HepG2 (cell line): Measurements from ENCODE around the gene ZNF804B. TPM values are rescaled to one million over a fixed set of nuclear protein-coding genes. Genes with fewer than 3 reads are reported as not detected.

Source experiments
- ATAC-seq: fragments of 200-7000 bp; cut with Tn5 transposase; 3 replicates; pipeline ENCODE4 v1.9.1; 2020; ENCODE audit warnings: mild to moderate bottlenecking, moderate library complexity
- BruUV-seq: library from RNA; stranded (reverse); fragments of 400-500 nt; replicated peaks from 2 replicates; lab custom pipeline; 2021; lab: Mats Ljungman, UMichigan
- CTCF ChIA-PET: fragments of 300-600 bp; formaldehyde crosslinking; extraction: SDS; loops from one replicate; lab custom pipeline; 2021; ENCODE audit warnings: low total read pairs, inconsistent platforms, low intra/inter-chr PET ratio; lab: Yijun Ruan, JAX
- POLR2A ChIA-PET: fragments of 350-600 bp; sonication (Branson Sonifier 250); formaldehyde crosslinking; loops from one replicate; lab custom pipeline; 2020; ENCODE audit warnings: antibody characterized with exemption, inconsistent platforms; lab: Yijun Ruan, JAX
- DNase-seq: peaks from one replicate; pipeline ENCODE4 v3.0.0-alpha.2; 2015; ENCODE audit warnings: low spot score
- FAIRE-seq: peaks from 3 replicates; lab custom pipeline; 2011; peaks lifted over from hg19 to GRCh38; lab: Jason Lieb, UNC
- H2AFZ ChIP-seq: one replicate; pipeline ENCODE4 v1.6.1; 2011; ENCODE audit warnings: low read length, inconsistent platforms
- H3K27ac ChIP-seq: fragments of 300-600 bp; 3 replicates; pipeline ENCODE4 v1.8.0; 2011; ENCODE audit warnings: mixed run types, mild to moderate bottlenecking, mixed read lengths, low read length, inconsistent platforms; ENCODE audit not compliant: insufficient read depth; ENCODE audit errors: extremely low read length
- H3K27me3 ChIP-seq, 2 experiments: fragments of 200-600 bp in 1 of 2; 2 replicates in 1 of 2; 3 replicates in 1 of 2; pipeline versions ENCODE4 v1.6.0 to v1.8.0; 2011; ENCODE audit warnings: low read length in 2 of 2, mild to moderate bottlenecking in 2 of 2, moderate library complexity in 2 of 2, inconsistent platforms in 1 of 2; ENCODE audit not compliant: insufficient read depth in 2 of 2, control insufficient read depth in 1 of 2
- H3K36me3 ChIP-seq, 2 experiments: fragments of 200-600 bp in 1 of 2; replicated peaks in 1 of 2; 2 replicates in 1 of 2; 3 replicates in 1 of 2; pipeline versions ENCODE4 v1.5.1 to v1.8.0; 2011; ENCODE audit warnings: low read length in 2 of 2, inconsistent platforms in 1 of 2; ENCODE audit not compliant: insufficient read depth in 2 of 2, control insufficient read depth in 1 of 2
- H3K4me1 ChIP-seq: 2 replicates; pipeline ENCODE4 v1.5.1; 2012; ENCODE audit warnings: low read length, inconsistent platforms; ENCODE audit not compliant: insufficient read depth
- H3K4me2 ChIP-seq: 2 replicates; pipeline ENCODE4 v1.6.0; 2011; ENCODE audit warnings: low read depth, low read length, inconsistent platforms
- H3K4me3 ChIP-seq, 3 experiments: fragments of 200-600 bp in 1 of 3; sonication (generic), shearing (Covaris generic) in 1 of 3; replicated peaks in 1 of 3; 2 replicates each; pipeline ENCODE4 v1.5.1; 2011 to 2016; ENCODE audit warnings: low read length in 3 of 3, inconsistent platforms in 2 of 3, low read depth in 2 of 3, mild to moderate bottlenecking in 2 of 3, control low read depth in 1 of 3, mixed read lengths in 1 of 3; ENCODE audit not compliant: insufficient read depth in 1 of 3
- H3K79me2 ChIP-seq: one replicate; pipeline ENCODE4 v1.6.1; 2011; ENCODE audit warnings: low read length, inconsistent platforms; ENCODE audit not compliant: insufficient read depth
- H3K9ac ChIP-seq: 2 replicates; pipeline ENCODE4 v1.6.0; 2011; ENCODE audit warnings: mild to moderate bottlenecking, low read depth, low read length, inconsistent platforms; ENCODE audit not compliant: insufficient read depth
- H3K9me3 ChIP-seq: 2 replicates; pipeline ENCODE4 v1.5.1; 2012; ENCODE audit warnings: mild to moderate bottlenecking, low read length
- H4K20me1 ChIP-seq: 2 replicates; pipeline ENCODE4 v1.6.0; 2011; ENCODE audit warnings: inconsistent platforms, mild to moderate bottlenecking, low read length, moderate library complexity; ENCODE audit not compliant: insufficient read depth
- BCL6 ChIP-seq: IDR thresholded peaks from 2 replicates; pipeline ENCODE4 v1.6.1; 2016; ENCODE audit warnings: missing genetic modification reagents, missing compliant biosample characterization
- KLF15 ChIP-seq: sonication (generic); formaldehyde crosslinking; IDR thresholded peaks from 2 replicates; pipeline ENCODE4 v1.8.1; 2023; ENCODE audit warnings: borderline replicate concordance, mild to moderate bottlenecking, inconsistent platforms, missing genetic modification reagents, mixed read lengths
- MATR3 ChIP-seq: sonication (generic); formaldehyde crosslinking; IDR thresholded peaks from 2 replicates; pipeline ENCODE4 v1.4.0; 2020; ENCODE audit warnings: missing genetic modification reagents
- MBNL3 ChIP-seq: fragments of 250-450 bp; sonication (Bioruptor Pico); conservative IDR thresholded peaks from 2 replicates; pipeline ENCODE4 v1.8.0; 2022; ENCODE audit warnings: mild to moderate bottlenecking, inconsistent platforms
- THAP9 ChIP-seq: sonication (generic); formaldehyde crosslinking; IDR thresholded peaks from 2 replicates; pipeline ENCODE4; 2020; ENCODE audit warnings: missing genetic modification reagents, mild to moderate bottlenecking, borderline replicate concordance
- TSC22D2 ChIP-seq: sonication (generic); formaldehyde crosslinking; IDR thresholded peaks from 2 replicates; pipeline ENCODE4 v1.5.1; 2020; ENCODE audit warnings: missing genetic modification reagents, mild to moderate bottlenecking, borderline replicate concordance
- ZMYM3 ChIP-seq: sonication (generic); formaldehyde crosslinking; IDR thresholded peaks from 2 replicates; pipeline ENCODE4 v1.5.1; 2020; ENCODE audit warnings: mild to moderate bottlenecking, missing genetic modification reagents
- ZNF691 ChIP-seq: sonication (generic); formaldehyde crosslinking; IDR thresholded peaks from 2 replicates; pipeline ENCODE4 v1.4.0; 2020; ENCODE audit warnings: missing genetic modification reagents, low read depth, mild to moderate bottlenecking, borderline replicate concordance
- ZNF75D ChIP-seq: sonication (generic); formaldehyde crosslinking; IDR thresholded peaks from 2 replicates; pipeline ENCODE4 v1.8.1; 2023; ENCODE audit warnings: missing genetic modification reagents, mild to moderate bottlenecking, borderline replicate concordance
- WGBS: methylation state at CpG from one replicate; pipeline ENCODE4 v1.1.6; 2017; ENCODE audit warnings: low lambda C conversion rate; 5-methylcytosine and 5-hydroxymethylcytosine counted together
- in situ Hi-C: cut with HindIII; loops from 2 replicates; pipeline ENCODE4 v1.10.0; 2017; ENCODE audit warnings: low pct_unique_long_range_greater_than_20kb; ENCODE audit not compliant: extremely low pct_ligation_motif_present
- intact Hi-C: fragments of 100-400 bp; cut with micrococcal nuclease; formaldehyde crosslinking; loops from one replicate; pipeline ENCODE4 v1.10.0; 2022; ENCODE audit not compliant: unreplicated experiment
- polyA plus RNA-seq, 8 experiments: library from polyadenylated mRNA; depleted of rRNA in 3 of 8; stranded (reverse) in 7 of 8; unstranded in 1 of 8; fragments of >200 nt; fragmentation: Illumina TruSeq in 4 of 8; extraction: Trizol in 4 of 8; gene quantifications; 2 replicates each; pipeline versions ENCODE4 v1.2.1 to v1.2.3, GENCODE V29; 2011 to 2016; ENCODE audit warnings: low read depth in 4 of 8, missing spikeins in 1 of 8, mixed read lengths in 1 of 8; ENCODE audit not compliant: insufficient read depth in 1 of 8
- total RNA-seq, 5 experiments: library from RNA; depleted of rRNA; stranded (reverse); fragments of >200 nt; fragmentation: Illumina TruSeq; extraction: Trizol; gene quantifications; 2 replicates each; pipeline ENCODE4 v1.2.3, GENCODE V29; 2016; ENCODE audit warnings: low read depth in 1 of 5

The ZNF804B gene
- total and polyA plus RNA-seq, 2 of the 13 experiments (the other 11 are each of a cell fraction or from before 2014, with no cell fraction given) = not detected

DNA sequence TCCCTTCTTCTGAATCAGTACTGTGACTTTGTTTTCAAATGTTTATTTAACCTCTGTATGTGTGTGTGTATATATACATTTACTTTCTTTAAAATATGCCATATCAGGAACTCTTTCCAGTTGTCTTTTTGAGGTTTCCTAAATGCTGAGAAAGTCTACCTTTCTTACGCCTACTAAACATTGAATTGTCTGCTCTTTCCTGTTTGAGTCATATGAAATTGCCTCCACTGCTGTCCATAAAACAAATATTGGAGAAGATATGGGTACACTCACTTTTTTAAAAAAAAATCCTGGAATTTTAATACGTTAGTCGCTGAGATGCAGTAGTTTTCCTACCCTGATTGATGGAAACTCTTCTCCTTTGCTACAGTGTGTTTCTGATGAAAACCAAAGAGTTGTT lies 334.8 kb downstream of the ZNF804B start:
- ChIA-PET POLR2A (no interaction called here), CTCF (no interaction called here)
- BruUV-seq = no TSS peak
- Histone ChIP-seq H2AFZ (no peak overlapping the region), H3K4me2 (no peak overlapping the region), H3K9me3 (0 out of 2 replicates have a peak, but pooled peaks cover 8% of the 10 kb centered on the region), H4K20me1 (no peaks in the 10 kb centered on the region), H3K9ac (no peak overlapping the region), H3K27me3 (no peaks in the 10 kb centered on the region), H3K4me1 (no peaks in the 10 kb centered on the region), H3K27ac (no peak overlapping the region), H3K36me3 (no peaks in the 10 kb centered on the region), H3K79me2 (no peaks in the 10 kb centered on the region), H3K4me3 (no peak overlapping the region)
- WGBS = 21% methylated on average over 3 of the region's 3 CpGs
- FAIRE-seq = no peak
- in situ Hi-C loops = no loop called here
- intact Hi-C loops = no loop called here
- DNase-seq = no peak
- no peak for ATAC-seq
- no peak for TF ChIP-seq ZMYM3 (CRISPR knock-in tag)
- TF ChIP-seq THAP9 (CRISPR knock-in tag) = no peak
- no peak for TF ChIP-seq BCL6
- no peak for TF ChIP-seq MBNL3 (CRISPR knock-in tag)
- TF ChIP-seq ZNF75D (CRISPR knock-in tag) = no peak
- TF ChIP-seq ZNF691 = no peak
- no peak for TF ChIP-seq KLF15 (CRISPR knock-in tag)
- TF ChIP-seq TSC22D2 (CRISPR knock-in tag) = no peak
- no peak for TF ChIP-seq MATR3 (CRISPR knock-in tag)
